OCI-M2 (cell line): ENCODE data around the gene LPAR6.

Experiments used
- DNase-seq: peaks from one replicate; lab custom pipeline; 2025; ENCODE audit not compliant: unreplicated experiment; lab: John Stamatoyannopoulos, UW

Gene LPAR6

DNA sequence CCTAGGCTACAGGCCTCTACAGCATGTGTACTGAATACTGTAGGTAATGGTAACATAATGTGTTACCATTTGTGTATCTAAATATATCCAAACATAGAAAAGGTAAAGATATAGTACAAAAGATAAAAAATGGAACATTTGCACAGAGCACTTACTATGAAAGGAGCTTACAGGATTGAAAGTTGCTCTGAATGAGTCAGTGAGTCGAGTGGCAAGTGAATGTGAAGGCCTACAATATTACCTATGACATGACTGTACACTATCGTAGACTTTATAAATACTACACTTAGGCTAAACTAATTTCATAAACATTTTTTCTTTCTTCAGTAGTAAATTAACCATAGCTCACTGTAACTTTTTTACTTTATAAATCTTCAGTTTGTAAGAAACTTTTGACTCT is 35.1 kb downstream of the LPAR6 start:
- no peak for DNase-seq

GRCh38 chr13:48370815-48371214 is 42.1 kb downstream of the LPAR6 start:
- no peak for DNase-seq

DNA sequence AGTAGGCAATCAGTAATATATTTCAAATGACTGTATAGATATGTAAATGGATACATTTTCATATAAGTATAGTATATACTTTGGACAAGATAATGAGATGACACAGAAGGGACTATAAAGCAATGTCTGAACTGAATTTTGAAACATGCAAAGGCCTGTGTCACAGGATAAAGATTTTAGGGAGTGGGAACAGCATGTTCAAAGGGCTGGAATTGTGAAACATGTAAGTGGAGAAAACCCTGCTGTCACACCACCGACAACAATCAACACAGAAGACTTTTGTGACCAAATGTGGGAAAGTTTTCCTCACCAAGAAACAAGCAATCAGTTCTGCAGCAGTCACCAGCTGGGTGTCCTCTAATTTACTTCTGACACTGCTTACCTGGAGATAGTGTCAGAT is 42.9 kb downstream of the LPAR6 start:
- DNase-seq: no peak
